ENCODE results near the gene MCF2. TPM values are rescaled to one million over a fixed set of nuclear protein-coding genes. Genes with fewer than 3 reads are reported as not detected.
"Not testable (repeated sequence)": the region's sequence is repeated elsewhere in the genome, so short reads cannot be mapped to it uniquely, and the experiment has no call there.

Gene MCF2
- total and polyA plus RNA-seq, 7 donors = 0.14 to 0.31 TPM; not detected in 5

GRCh38 chrX:139691493-139691842, 16.5 kb downstream of the MCF2 start:
- Histone ChIP-seq H3K36me3 (ENCODE audit: insufficient read depth in 1 of 2, low read depth in 1 of 2) (no peaks in the 10 kb centered on the region), H3K27me3 (ENCODE audit: insufficient read depth in 3 of 3, low read length in 2 of 3) (peaks cover 0 to 18% (median 0%) of the 10 kb centered on the region in 3 donors), H3K4me3 (peak overlapping the region; percentile 57), H3K4me1 (no peaks in the 10 kb centered on the region), H3K27ac (no peak overlapping the region), H3K9me3 (no peaks in the 10 kb centered on the region)
- DNase-seq (no peak), ATAC-seq (no peak)
- intact Hi-C loops (cut with DNase I) = no loop called here
- 0 to 31% (median 2%) methylated on average over 7 to 23 of the region's 23 CpGs for WGBS, 3 donors
- no peak for TF ChIP-seq CTCF (IDR thresholded peaks at IDR 0.05)

GRCh38 chrX:139685175-139685574, 22.8 kb downstream of the MCF2 start:
- intact Hi-C loops (cut with DNase I); H3K27me3 ChIP-seq (ENCODE audit: insufficient read depth in 3 of 3, low read length in 2 of 3); H3K4me3 ChIP-seq; ATAC-seq; H3K27ac ChIP-seq; DNase-seq; H3K36me3 ChIP-seq (ENCODE audit: insufficient read depth in 1 of 2, low read depth in 1 of 2); H3K4me1 ChIP-seq; H3K9me3 ChIP-seq: not testable (repeated sequence)
- 81 to 96% (median 90%) methylated on average over 7 of the region's 7 CpGs for WGBS, 3 donors

- intact Hi-C loops (cut with DNase I) = no loop called here
- no peaks in the 10 kb centered on the region for H3K36me3 ChIP-seq (ENCODE audit: insufficient read depth in 1 of 2, low read depth in 1 of 2)
These were observed 27.6 kb downstream of the MCF2 start for GRCh38 chrX:139680356-139680755.

GRCh38 chrX:139647597-139647996, 60.4 kb downstream of the MCF2 start:
- Histone ChIP-seq H3K4me3 (no peak overlapping the region), H3K27ac (no peak overlapping the region), H3K36me3 (ENCODE audit: insufficient read depth in 1 of 2, low read depth in 1 of 2) (no peaks in the 10 kb centered on the region), H3K27me3 (ENCODE audit: insufficient read depth in 3 of 3, low read length in 2 of 3) (no peaks in the 10 kb centered on the region), H3K9me3 (no peaks in the 10 kb centered on the region), H3K4me1 (no peaks in the 10 kb centered on the region)
- intact Hi-C loops (cut with DNase I) = no loop called here
- no peak for TF ChIP-seq CTCF (IDR thresholded peaks at IDR 0.05)
- ATAC-seq (no peak), DNase-seq (no peak)
- 69 to 84% (median 82%) methylated on average over 3 of the region's 3 CpGs for WGBS, 3 donors

More at GRCh38 chrX:139680356-139680755, 27.6 kb downstream of the MCF2 start:
- Histone ChIP-seq H3K4me3 (no peak overlapping the region), H3K27ac (no peak overlapping the region), H3K4me1 (no peaks in the 10 kb centered on the region), H3K9me3 (no peaks in the 10 kb centered on the region), H3K27me3 (ENCODE audit: insufficient read depth in 3 of 3, low read length in 2 of 3) (no peaks in the 10 kb centered on the region)
- TF ChIP-seq CTCF (IDR thresholded peaks at IDR 0.05) = no peak
- WGBS, 3 donors = 44 to 61% (median 48%) methylated on average over 3 of the region's 3 CpGs
- DNase-seq (no peak), ATAC-seq (no peak)

GRCh38 chrX:139642241-139642927, 65.6 kb downstream of the MCF2 start:
- DNase-seq (no peak), ATAC-seq (no peak)
- H3K27me3 ChIP-seq (ENCODE audit: insufficient read depth in 3 of 3, low read length in 2 of 3) = no peaks in the 10 kb centered on the region
- H3K9me3 ChIP-seq = no peaks in the 10 kb centered on the region
- TF ChIP-seq CTCF (IDR thresholded peaks at IDR 0.05) = no peak
- H3K4me3 ChIP-seq = no peak overlapping the region
- no peaks in the 10 kb centered on the region for H3K36me3 ChIP-seq (ENCODE audit: insufficient read depth in 1 of 2, low read depth in 1 of 2)
- intact Hi-C loops (cut with DNase I) = no loop called here
- 7 to 24% (median 11%) methylated on average over 10 of the region's 10 CpGs for WGBS, 3 donors
- H3K4me1 ChIP-seq = no peaks in the 10 kb centered on the region
- no peak overlapping the region for H3K27ac ChIP-seq

Data from psoas muscle (tissue), 8 donors.